ENCODE data around the gene RRP36.

RRP36 gene

DNA sequence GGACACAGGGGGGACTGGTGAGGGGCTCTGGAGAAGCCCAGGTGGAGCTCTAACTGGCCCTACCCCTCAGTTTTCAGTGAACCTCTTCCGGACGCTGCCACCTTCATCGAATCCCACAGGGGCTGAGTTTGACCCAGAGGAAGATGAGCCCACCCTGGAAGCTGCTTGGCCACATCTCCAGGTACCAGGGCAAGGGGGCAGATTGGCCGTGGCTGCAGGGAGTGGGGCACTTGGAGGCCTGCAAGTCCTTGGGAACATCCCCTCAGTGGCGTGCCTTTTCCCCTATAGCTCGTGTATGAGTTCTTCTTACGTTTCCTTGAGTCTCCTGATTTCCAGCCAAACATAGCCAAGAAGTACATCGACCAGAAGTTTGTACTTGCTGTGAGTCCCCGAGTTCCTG, 14.3 kb upstream of the RRP36 start:
- no peak for DNase-seq (ENCODE audit: low read depth in 3 of 3, low spot score in 1 of 3)

DNA sequence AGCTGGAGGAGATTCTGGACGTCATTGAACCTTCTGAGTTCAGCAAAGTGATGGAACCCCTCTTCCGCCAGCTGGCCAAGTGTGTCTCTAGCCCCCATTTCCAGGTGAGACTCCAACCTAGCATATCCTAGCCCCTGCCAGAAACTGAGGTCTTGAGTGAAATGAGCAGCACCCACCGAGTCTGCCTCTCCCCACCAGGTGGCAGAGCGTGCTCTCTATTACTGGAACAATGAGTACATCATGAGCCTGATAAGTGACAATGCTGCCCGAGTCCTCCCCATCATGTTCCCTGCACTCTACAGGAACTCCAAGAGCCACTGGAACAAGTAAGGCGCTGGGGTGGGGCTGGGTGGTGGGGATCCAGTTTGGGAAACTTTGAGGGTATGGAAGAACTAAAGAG, 12.3 kb upstream of the RRP36 start:
- no peak for DNase-seq (ENCODE audit: low read depth in 3 of 3, low spot score in 1 of 3)

- no peak for DNase-seq (ENCODE audit: low read depth in 3 of 3, low spot score in 1 of 3)
Observed at GRCh38 chr6:43011207-43011606, 10.2 kb upstream of the RRP36 start.

DNA sequence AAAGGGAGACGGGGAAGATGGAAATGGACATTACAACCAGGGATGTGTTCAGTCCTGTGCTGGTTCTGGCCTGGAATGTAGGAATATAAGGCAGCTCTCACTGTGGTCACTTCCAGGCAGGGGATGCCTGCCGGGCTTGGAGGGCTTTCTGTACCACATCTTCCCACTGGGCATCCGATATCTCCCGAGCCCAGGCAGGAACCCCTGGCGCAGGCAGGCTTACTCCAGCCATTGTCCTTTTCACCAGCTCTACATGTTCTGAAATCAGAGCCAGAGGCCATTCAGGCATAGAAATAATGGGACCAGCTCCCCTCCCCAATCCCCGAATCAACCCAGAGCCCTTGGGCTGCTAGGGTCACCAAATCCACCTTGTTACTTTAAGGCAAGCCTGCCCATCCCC, 9.1 kb upstream of the RRP36 start:
- no peak for DNase-seq (ENCODE audit: low read depth in 3 of 3, low spot score in 1 of 3)

DNA sequence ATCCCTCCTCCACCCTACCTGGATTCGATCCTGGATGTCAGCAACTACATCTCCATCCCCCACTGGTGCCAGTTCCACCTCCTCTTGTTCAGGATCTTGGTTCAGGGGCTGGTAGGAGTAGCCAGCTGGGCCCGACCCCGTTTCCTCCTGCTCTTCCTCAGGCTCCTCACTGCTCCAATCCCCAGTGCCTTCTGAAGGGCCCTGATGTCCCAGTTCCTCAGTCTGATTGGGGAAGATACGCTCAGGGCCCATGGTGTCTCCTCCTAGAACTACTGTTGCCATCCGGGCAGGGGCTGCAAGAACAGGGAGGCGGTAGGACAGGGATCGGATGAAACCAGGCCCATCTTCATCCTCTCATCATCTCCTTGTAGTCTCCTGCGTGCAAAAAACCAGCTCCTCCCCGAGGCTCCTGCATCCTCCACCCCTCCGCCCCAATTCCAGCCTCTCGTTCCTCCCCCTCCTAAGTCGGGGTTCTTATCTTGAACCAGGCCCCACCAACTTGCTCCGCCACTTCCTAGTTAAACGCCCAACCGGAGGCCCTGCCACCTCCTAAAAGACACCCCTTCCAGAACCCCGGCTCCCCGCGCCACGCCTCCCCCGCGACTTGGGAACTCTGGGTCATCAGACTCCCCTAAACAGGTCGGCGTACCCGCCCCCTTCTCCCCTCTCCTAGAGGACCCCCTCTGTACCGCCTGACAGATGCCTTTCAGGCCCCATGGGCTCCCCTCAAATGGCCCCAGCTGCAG, 8.2 kb upstream of the RRP36 start:
- no peak for DNase-seq (ENCODE audit: low read depth in 3 of 3, low spot score in 1 of 3)

DNA sequence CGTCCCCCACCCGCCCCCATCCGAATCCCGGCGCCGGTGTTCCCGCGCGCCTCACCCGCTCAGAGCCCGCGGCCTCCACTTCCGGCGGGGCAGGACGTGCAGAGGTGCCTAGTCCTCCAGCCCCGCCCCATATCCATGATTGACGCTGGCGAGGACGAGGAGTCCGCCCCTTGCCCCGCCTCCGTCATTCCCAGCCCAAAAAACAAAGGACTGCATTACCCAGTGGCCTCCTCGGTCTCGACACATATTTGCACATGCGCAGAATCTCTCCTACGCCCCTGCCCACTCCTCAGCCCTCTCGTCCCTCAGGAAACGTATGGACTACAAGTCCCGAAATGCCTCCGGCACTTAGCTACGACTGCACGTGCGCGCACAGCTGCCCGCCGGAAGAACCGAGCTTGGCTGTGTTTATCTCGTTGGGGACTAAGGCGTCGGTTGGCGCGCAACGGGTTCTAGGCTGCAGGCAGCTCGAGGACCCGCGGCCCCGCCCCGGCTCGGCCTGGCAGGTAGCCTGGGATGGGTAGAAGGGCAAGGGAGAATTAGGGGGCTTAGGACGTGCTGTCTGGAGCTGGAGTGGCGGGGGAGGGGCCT, 7.5 kb upstream of the RRP36 start, which contains the start of the genes KLHDC3 and MEA1:
Gene KLHDC3, plus strand, starts transcription at position 407 of the 591 bp plus-strand sequence. CDS start 2,944 bp downstream, outside the sequence.
Gene MEA1, minus strand, starts transcription at position 104 of the 591 bp plus-strand sequence. CDS start 133 bp downstream, outside the sequence.
- peak; percentile 94 to 98 (median 97) for DNase-seq (ENCODE audit: low read depth in 3 of 3, low spot score in 1 of 3)

DNA sequence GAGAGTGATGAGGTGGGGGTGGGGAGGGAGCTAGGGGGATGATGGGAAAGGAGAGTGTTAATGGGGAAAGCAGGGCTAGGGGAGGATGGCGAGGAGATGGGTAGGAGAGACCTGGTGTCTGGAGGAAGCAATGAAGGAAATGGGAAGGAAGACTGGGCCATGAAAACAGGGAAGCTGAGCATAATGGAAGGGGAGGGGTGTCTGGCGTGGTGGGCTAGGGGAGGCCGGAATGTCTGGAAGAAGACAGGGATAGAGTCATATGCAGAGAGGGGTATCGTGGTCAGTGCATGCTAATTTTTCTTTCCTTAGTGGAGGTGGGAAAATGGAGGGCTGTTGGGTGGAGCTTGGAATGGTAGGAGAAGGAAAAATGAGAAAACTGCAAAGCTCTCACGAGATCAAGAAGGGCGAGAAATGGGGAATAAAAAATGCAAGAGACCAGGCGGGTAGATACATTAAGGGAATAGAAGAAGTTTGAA, 7.0 kb upstream of the RRP36 start:
- no peak for DNase-seq (ENCODE audit: low read depth in 3 of 3, low spot score in 1 of 3)

DNA sequence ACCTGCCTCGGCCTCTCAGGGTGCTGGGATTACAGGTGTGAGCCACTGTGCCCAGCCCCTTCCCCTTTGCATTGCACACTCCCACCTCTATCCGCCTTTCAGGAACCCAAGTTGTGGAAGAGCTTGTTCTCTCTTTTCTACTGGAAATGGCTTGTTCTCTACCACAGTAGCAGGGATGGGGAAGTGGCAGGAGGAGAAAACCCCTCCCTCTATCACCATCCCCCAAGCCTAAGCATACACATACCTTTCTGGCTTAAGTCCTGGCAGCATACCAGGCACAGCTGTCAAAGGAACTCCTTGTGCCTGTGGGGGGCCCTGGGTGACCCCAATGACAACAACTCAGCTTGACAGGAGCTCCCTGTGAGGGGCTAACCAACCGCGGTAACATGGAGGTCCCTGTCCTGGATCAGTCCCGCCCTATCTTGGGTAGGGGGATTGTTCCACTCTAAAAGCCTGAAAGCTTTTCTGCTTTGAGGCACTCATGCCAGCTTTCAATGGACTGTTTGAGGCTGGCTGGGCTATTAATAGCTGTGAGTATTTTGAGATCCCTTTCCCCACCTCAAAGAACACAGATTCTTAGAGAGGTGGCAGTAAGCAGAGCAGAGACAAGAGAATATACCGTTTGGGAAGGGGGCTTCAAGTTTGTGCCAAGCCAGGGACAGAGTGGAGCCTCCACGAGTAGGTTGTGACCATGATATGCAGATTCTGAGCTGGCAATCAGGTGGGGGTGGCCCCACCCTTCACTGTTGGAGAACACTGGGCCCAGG, 5.1 kb upstream of the RRP36 start:
- DNase-seq (ENCODE audit: low read depth in 3 of 3, low spot score in 1 of 3) = no peak

DNA sequence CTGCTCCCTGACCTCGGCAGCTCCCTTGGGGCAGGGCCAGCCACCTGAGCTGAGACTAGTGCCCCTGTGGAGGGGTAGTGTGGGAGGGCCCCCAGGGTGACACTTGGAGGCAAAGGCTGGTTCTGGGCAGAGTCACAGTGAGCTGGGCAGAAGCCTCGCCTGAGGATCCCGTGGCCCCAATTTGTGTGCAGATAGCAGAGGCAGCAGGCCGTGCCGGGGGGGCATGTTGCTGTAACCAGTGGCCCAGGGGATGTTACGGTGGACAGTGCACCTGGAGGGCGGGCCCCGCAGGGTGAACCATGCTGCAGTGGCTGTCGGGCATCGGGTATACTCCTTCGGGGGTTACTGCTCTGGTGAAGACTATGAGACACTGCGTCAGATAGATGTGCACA, 4.5 kb upstream of the RRP36 start:
- no peak for DNase-seq (ENCODE audit: low read depth in 3 of 3, low spot score in 1 of 3)

DNA sequence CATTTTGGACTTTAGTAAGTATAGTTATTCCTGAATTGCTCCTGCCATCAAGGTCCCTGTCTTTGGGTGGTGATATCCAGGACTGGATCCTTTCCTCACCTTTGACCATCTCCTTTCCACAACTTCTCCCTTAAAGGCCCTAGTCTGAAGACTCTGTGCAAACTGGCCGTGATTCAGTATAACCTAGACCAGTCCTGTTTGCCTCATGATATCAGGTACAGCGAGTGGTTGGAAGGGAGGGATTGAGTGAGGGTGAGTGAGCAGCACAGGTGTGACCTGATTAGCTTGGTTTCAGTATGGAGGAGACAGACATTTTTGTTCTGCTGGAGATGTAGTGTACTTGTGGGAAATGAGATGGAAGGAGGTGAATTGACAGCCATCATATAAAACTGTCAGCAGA, 2.3 kb upstream of the RRP36 start:
- DNase-seq (ENCODE audit: low read depth in 3 of 3, low spot score in 1 of 3) = no peak

DNA sequence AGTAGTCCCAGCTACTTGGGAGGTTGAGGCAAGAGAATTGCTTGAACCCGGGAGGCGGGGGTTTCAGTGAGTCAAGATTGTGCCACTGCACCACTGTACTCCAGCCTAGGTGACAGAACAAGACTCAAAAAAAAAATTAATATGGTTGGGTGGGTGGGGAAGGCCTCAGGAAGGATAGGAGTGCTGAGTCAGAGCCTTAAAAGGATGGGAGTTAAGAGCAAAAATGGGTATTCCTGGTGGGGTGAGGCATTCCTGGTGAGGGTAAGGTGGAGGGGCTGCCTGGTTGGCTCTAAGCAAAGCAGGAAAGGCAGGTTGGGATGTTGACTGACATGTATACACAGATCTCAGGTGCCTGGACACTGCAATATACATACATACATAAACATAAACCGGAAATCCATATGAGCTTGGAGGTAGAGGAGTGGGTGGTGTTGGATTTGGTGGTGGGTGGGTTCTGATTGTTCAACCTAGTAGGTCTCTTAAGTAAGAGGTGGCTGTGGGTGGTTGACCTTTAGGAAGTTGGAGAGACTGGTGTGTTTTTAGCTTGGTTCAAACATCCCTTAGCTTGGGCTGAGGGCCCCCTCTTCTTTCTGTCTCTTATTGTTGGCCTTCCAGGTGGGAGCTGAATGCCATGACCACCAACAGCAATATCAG, 1.2 kb upstream of the RRP36 start:
- DNase-seq (ENCODE audit: low read depth in 3 of 3, low spot score in 1 of 3) = no peak

DNA sequence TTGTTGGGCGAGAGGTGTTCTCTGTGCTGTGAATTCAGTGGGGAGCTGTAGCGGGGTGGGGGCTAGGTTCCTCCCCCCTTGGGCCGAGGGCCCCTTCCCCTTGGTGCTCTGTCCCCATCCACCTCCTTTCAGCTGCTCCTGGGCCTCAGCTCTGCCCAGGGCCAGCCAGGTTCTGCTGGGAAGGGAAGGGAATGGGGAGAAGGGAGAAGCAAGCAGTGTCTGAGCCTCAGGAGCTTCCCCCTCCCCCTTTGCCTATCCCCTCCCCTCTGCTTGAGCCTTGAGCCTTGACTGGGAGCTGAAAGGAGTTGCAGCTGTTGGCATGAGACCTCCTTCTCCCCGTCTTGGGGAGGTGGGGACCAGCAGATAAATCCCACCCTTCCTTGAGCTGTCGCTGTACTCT, 576 bp upstream of the RRP36 start:
- no peak for DNase-seq (ENCODE audit: low read depth in 3 of 3, low spot score in 1 of 3)

DNA sequence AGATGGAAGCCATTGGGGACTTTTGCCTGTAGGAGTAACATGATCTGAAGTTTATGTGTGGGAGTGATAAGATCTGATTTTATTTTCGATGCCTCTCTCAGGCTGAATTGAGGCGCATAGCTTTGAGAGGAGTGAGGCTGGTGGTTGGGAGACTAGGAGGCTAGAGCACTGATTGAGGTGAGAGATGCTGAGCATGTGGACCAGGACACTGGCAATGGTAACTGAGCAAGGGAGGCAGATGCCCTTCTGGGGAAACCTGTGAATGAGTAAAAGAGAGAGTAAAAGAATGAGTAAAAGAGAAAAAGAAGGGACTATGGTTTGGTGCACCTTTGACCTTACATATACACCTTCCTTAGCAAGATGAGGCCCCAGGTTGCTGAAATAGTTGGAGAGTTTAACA, 3.0 kb downstream of the RRP36 start:
- DNase-seq (ENCODE audit: low read depth in 3 of 3, low spot score in 1 of 3) = no peak

DNA sequence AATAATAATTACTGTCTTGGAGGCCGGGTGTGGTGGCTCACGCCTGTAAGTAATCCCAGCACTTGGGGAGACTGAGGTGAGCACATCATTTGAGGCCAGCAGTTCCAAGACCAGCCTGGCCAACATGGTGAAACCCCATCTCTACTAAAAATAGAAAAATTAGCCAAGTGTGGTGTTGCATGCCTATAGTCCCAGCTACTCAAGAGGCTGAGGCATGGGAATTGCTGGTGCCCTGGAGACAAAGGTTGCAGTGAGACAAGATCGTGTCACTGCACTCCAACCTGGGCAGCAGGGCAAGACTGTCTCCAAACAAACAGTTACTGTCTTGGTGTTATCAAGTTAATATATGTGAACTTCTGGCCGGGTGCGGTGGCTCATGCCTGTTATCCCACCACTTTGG, 4.9 kb downstream of the RRP36 start:
- DNase-seq (ENCODE audit: low read depth in 3 of 3, low spot score in 1 of 3) = no peak

GRCh38 chr6:43029120-43029519, 7.7 kb downstream of the RRP36 start:
- DNase-seq (ENCODE audit: low read depth in 3 of 3, low spot score in 1 of 3) = no peak

GRCh38 chr6:43032326-43032725, 10.9 kb downstream of the RRP36 start:
- DNase-seq (ENCODE audit: low read depth in 3 of 3, low spot score in 1 of 3) = no peak

- DNase-seq (ENCODE audit: low read depth in 3 of 3, low spot score in 1 of 3) = no peak
Observed at GRCh38 chr6:43033496-43034189, 12.2 kb downstream of the RRP36 start.

GRCh38 chr6:43034190-43034525, 12.7 kb downstream of the RRP36 start:
- no peak for DNase-seq (ENCODE audit: low read depth in 3 of 3, low spot score in 1 of 3)

DNA sequence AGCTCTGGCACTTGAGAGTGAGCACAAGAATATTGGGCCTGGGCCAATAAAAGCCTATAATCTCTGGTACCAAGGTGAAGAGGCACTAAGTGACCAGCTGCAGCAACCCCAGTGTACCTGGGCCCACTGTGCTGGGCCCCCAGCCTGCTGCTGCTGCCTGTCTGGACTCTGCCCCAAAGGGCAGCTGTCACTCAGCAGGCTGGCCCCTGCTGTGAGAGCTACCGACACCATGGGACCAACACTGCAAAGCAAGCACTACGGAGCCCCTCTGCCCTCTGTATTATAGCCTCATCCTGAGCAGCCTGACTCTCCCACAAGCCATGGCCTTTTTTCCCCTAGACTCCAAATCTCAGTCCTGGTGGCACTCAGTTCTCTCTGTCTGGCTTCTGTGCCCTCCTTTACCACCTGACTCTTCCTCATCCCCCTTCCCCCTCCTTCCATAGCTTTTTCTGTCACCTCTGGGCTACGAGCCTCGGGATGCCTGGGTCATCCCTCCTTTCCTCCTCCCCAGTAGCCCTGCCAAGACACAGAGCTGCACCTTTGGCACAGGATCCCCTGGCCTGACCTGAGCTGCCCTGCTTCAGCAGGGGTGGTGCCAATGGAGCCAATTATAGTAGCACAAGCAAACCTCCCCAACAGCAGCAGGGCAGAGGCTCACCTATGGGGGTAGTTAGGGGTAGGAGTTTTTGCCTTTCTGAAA, 14.2 kb downstream of the RRP36 start:
- no peak for DNase-seq (ENCODE audit: low read depth in 3 of 3, low spot score in 1 of 3)

DNA sequence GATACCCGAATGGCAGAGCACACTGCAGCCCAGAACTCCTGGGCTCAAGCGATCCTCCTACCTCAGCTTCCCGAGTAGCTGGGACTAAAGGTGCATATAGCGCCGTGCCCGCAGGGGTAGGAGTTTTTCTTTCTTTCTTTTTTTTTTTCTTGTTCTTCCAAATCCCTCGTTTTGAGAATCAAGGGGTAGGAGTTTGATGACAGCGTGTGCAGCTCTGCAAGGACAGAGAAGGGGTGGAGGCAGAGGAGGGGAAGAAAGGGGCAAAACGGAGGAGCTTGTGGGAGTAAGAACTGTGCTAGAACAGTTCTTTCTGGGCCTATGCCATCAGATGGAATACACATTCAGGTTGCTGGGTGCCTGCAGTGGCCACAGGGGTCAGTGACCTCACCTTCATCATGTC, 15.3 kb downstream of the RRP36 start:
- DNase-seq (ENCODE audit: low read depth in 3 of 3, low spot score in 1 of 3) = no peak

Measured in stimulated activated CD4-positive, alpha-beta T cell treated with anti-CD3 and anti-CD28 coated beads, TNF-alpha, amount 100 ng/mL, for 1 hour (primary cell).